Measurements from ENCODE around the gene PIP4K2A.

Gene PIP4K2A

GRCh38 chr10:22662733-22663330, 51.5 kb downstream of the PIP4K2A start:
- no peak for DNase-seq

GRCh38 chr10:22659866-22660265, 54.5 kb downstream of the PIP4K2A start:
- DNase-seq = no peak

GRCh38 chr10:22658745-22659410, 55.5 kb downstream of the PIP4K2A start:
- no peak for DNase-seq

GRCh38 chr10:22657566-22658225, 56.7 kb downstream of the PIP4K2A start:
- DNase-seq = no peak

- no peak for DNase-seq
Measured at GRCh38 chr10:22657024-22657423, 57.4 kb downstream of the PIP4K2A start.

- DNase-seq = no peak
Measured at GRCh38 chr10:22656036-22656435, 58.3 kb downstream of the PIP4K2A start.

- no peak for DNase-seq
Measured at GRCh38 chr10:22655312-22655981, 58.9 kb downstream of the PIP4K2A start.

GRCh38 chr10:22652988-22653481, 61.3 kb downstream of the PIP4K2A start:
- no peak for DNase-seq

- no peak for DNase-seq
Measured at GRCh38 chr10:22651276-22651980, 63.0 kb downstream of the PIP4K2A start.

GRCh38 chr10:22649994-22650393, 64.4 kb downstream of the PIP4K2A start:
- DNase-seq = no peak

GRCh38 chr10:22649390-22649841, 65.0 kb downstream of the PIP4K2A start:
- DNase-seq = no peak

- no peak for DNase-seq
Measured at GRCh38 chr10:22648547-22648961, 65.8 kb downstream of the PIP4K2A start.

GRCh38 chr10:22647244-22647643, 67.1 kb downstream of the PIP4K2A start:
- no peak for DNase-seq

GRCh38 chr10:22646388-22646853, 68.0 kb downstream of the PIP4K2A start:
- no peak for DNase-seq

GRCh38 chr10:22644222-22644621, 70.2 kb downstream of the PIP4K2A start:
- DNase-seq = no peak

GRCh38 chr10:22643775-22644174, 70.6 kb downstream of the PIP4K2A start:
- DNase-seq = no peak

GRCh38 chr10:22643116-22643515, 71.3 kb downstream of the PIP4K2A start:
- no peak for DNase-seq

GRCh38 chr10:22641743-22642142, 72.6 kb downstream of the PIP4K2A start:
- no peak for DNase-seq

- no peak for DNase-seq
Measured at GRCh38 chr10:22640359-22640758, 74.0 kb downstream of the PIP4K2A start.

GRCh38 chr10:22638863-22639262, 75.5 kb downstream of the PIP4K2A start:
- no peak for DNase-seq

GRCh38 chr10:22637491-22637890, 76.9 kb downstream of the PIP4K2A start:
- no peak for DNase-seq

- DNase-seq = no peak
Measured at GRCh38 chr10:22635650-22636049, 78.7 kb downstream of the PIP4K2A start.

Measured in DMS153 (cell line).